K562 (cell line): ENCODE data around the gene SPEG. TPM values are rescaled to one million over a fixed set of nuclear protein-coding genes. Genes with fewer than 3 reads are reported as not detected.

ENCODE experiments used
- ATAC-seq: fragments of 200-7000 bp; cut with Tn5 transposase; 3 replicates; pipeline ENCODE4 v1.9.1; 2020; ENCODE audit warnings: moderate library complexity
- BruUV-seq: library from RNA; stranded (reverse); fragments of 400-500 nt; replicated peaks from 2 replicates; lab custom pipeline; 2021; lab: Mats Ljungman, UMichigan
- CTCF ChIA-PET: fragments of 300-600 bp; formaldehyde crosslinking; extraction: SDS; loops from one replicate; lab custom pipeline; 2021; ENCODE audit warnings: low intra/inter-chr PET ratio; lab: Yijun Ruan, JAX
- POLR2A ChIA-PET: fragments of 300-600, 350-650 bp; sonication (Branson Sonifier 250); formaldehyde crosslinking; extraction: SDS; loops from one replicate; lab custom pipeline; 2021; ENCODE audit warnings: antibody characterized with exemption, inconsistent platforms; lab: Yijun Ruan, JAX
- DNase-seq, 4 experiments: peaks; one replicate each; pipeline versions ENCODE4 v3.0.0 to v3.0.0-alpha.2; 2011 to 2018; ENCODE audit warnings: low spot score in 3 of 4, mixed read lengths in 3 of 4; ENCODE audit errors: extremely low read depth in 1 of 4
- FAIRE-seq: peaks from 2 replicates; lab custom pipeline; 2011; peaks lifted over from hg19 to GRCh38; lab: Jason Lieb, UNC
- H2AFZ ChIP-seq: 2 replicates; pipeline ENCODE4 v1.6.0; 2011; ENCODE audit warnings: low read depth, low read length, control low read depth, inconsistent platforms
- H3K27ac ChIP-seq: fragments of 200-600 bp; 3 replicates; pipeline ENCODE4 v1.8.0; 2011; ENCODE audit warnings: low read depth, mild to moderate bottlenecking, control low read depth, inconsistent platforms, low read length, moderate library complexity, mixed read lengths; ENCODE audit errors: extremely low read depth
- H3K27me3 ChIP-seq, 2 experiments: fragments of 300-600 bp in 1 of 2; 2 replicates in 1 of 2; 3 replicates in 1 of 2; pipeline versions ENCODE4 v1.6.0 to v1.8.0; 2011; ENCODE audit warnings: inconsistent platforms in 2 of 2, low read length in 2 of 2, mild to moderate bottlenecking in 1 of 2, mixed read lengths in 1 of 2, moderate library complexity in 1 of 2; ENCODE audit not compliant: control insufficient read depth in 2 of 2, insufficient read depth in 2 of 2
- H3K36me3 ChIP-seq: fragments of 300-600 bp; 3 replicates; pipeline ENCODE4 v1.8.0; 2011; ENCODE audit warnings: mild to moderate bottlenecking, low read length, inconsistent platforms; ENCODE audit not compliant: control insufficient read depth, insufficient read depth
- H3K4me1 ChIP-seq, 2 experiments: fragments of 200-600 bp in 1 of 2; replicated peaks in 1 of 2; 2 replicates in 1 of 2; 3 replicates in 1 of 2; pipeline versions ENCODE4 v1.5.1 to v1.8.0; 2011; ENCODE audit warnings: inconsistent platforms in 2 of 2, low read length in 2 of 2, mild to moderate bottlenecking in 1 of 2, mixed read lengths in 1 of 2, moderate library complexity in 1 of 2; ENCODE audit not compliant: control insufficient read depth in 2 of 2, insufficient read depth in 2 of 2
- H3K4me2 ChIP-seq: 2 replicates; pipeline ENCODE4 v1.6.1; 2011; ENCODE audit warnings: low read length, control low read depth, inconsistent platforms, mixed read lengths; ENCODE audit not compliant: insufficient read depth
- H3K4me3 ChIP-seq: fragments of 200-600 bp; sonication (generic), shearing (Covaris generic); 2 replicates; pipeline ENCODE4 v1.5.1; 2016; ENCODE audit warnings: control low read depth, inconsistent platforms
- H3K79me2 ChIP-seq: fragments of 200-600 bp; 3 replicates; pipeline ENCODE4 v1.8.0; 2011; ENCODE audit warnings: low read length, inconsistent platforms; ENCODE audit not compliant: control insufficient read depth, insufficient read depth
- H3K9ac ChIP-seq, 2 experiments: 2 replicates each; pipeline versions ENCODE4 v1.6.0 to v1.6.1; 2011; ENCODE audit warnings: low read depth in 2 of 2, low read length in 2 of 2, control low read depth in 1 of 2, inconsistent platforms in 1 of 2, mild to moderate bottlenecking in 1 of 2, mixed read lengths in 1 of 2; ENCODE audit not compliant: insufficient read depth in 1 of 2
- H3K9me1 ChIP-seq: one replicate; pipeline ENCODE4 v1.6.0; 2011; ENCODE audit warnings: inconsistent platforms, mild to moderate bottlenecking, low read length, moderate library complexity; ENCODE audit not compliant: control insufficient read depth, insufficient read depth
- H3K9me3 ChIP-seq: replicated peaks from 2 replicates; pipeline ENCODE4 v1.5.1; 2011; ENCODE audit warnings: low read depth, low read length, inconsistent platforms; ENCODE audit not compliant: control insufficient read depth, insufficient read depth
- H4K20me1 ChIP-seq: replicated peaks from 2 replicates; pipeline ENCODE4 v1.6.1; 2011; ENCODE audit warnings: low read length, inconsistent platforms, mixed read lengths; ENCODE audit not compliant: control insufficient read depth, insufficient read depth
- BRD9 ChIP-seq: fragments of 450-650 bp; IDR thresholded peaks from 2 replicates; pipeline ENCODE4 v1.6.1; 2018; ENCODE audit warnings: low read depth; ENCODE audit not compliant: partially characterized antibody
- CBFA2T3 ChIP-seq: fragments of 450-650 bp; IDR thresholded peaks from 2 replicates; pipeline ENCODE4 v1.6.1; 2017
- ELF4 ChIP-seq: fragments of 450-650 bp; formaldehyde crosslinking; IDR thresholded peaks from 2 replicates; pipeline ENCODE4 v1.4.0; 2022; ENCODE audit warnings: missing genetic modification characterization
- MED1 ChIP-seq: sonication (generic); formaldehyde crosslinking; IDR thresholded peaks from 2 replicates; pipeline ENCODE4 v1.8.1; 2023; ENCODE audit warnings: missing genetic modification reagents, borderline replicate concordance
- NCOA1 ChIP-seq: fragments of 450-650 bp; IDR thresholded peaks from 2 replicates; pipeline ENCODE4 v1.6.1; 2016; ENCODE audit warnings: low read depth
- NRF1 ChIP-seq, 2 experiments: fragments of 450-650 bp; IDR thresholded peaks in 1 of 2; conservative IDR thresholded peaks in 1 of 2; 2 replicates each; pipeline ENCODE4 v1.6.1; 2014; ENCODE audit warnings: mild to moderate bottlenecking in 2 of 2
- RBM15 ChIP-seq: fragments of 200-400 bp; formaldehyde crosslinking; IDR thresholded peaks from 2 replicates; pipeline ENCODE4 v1.6.1; 2018; ENCODE audit warnings: mild to moderate bottlenecking, low read length, moderate library complexity; ENCODE audit not compliant: insufficient read depth
- SRSF1 ChIP-seq: fragments of 200-400 bp; formaldehyde crosslinking; IDR thresholded peaks from 2 replicates; pipeline ENCODE4 v1.6.1; 2017; ENCODE audit warnings: mild to moderate bottlenecking, low read depth, low read length, moderate library complexity
- TAF15 ChIP-seq: fragments of 200-400 bp; formaldehyde crosslinking; IDR thresholded peaks from 2 replicates; pipeline ENCODE4 v1.6.1; 2017; ENCODE audit warnings: mild to moderate bottlenecking, low read depth, low read length, moderate library complexity
- TAF7 ChIP-seq: fragments of 450-650 bp; IDR thresholded peaks from 2 replicates; pipeline ENCODE4 v1.6.1; 2016; ENCODE audit warnings: missing genetic modification characterization, missing compliant biosample characterization
- TBP ChIP-seq: optimal IDR thresholded peaks from 2 replicates; pipeline ENCODE3; 2011; ENCODE audit warnings: low read depth, low read length, improper control_type of control experiment
- ZFP1 ChIP-seq: fragments of 450-650 bp; formaldehyde crosslinking; IDR thresholded peaks from 2 replicates; pipeline ENCODE4 v1.4.0; 2020; ENCODE audit warnings: mild to moderate bottlenecking, mixed read lengths
- ZFX ChIP-seq: sonication (generic); formaldehyde crosslinking; IDR thresholded peaks from 2 replicates; pipeline ENCODE4 v1.8.0; 2022; ENCODE audit warnings: mild to moderate bottlenecking, missing genetic modification reagents, moderate library complexity
- ZNF324 ChIP-seq: fragments of 250-450 bp; sonication (Bioruptor Pico); IDR thresholded peaks from 2 replicates; pipeline ENCODE4 v1.4.0; 2020; ENCODE audit warnings: mild to moderate bottlenecking
- ZNF696 ChIP-seq: fragments of 250-450 bp; sonication (Bioruptor Pico); conservative IDR thresholded peaks from 2 replicates; pipeline ENCODE4 v1.4.0; 2020; ENCODE audit warnings: mild to moderate bottlenecking, moderate library complexity
- ZNF717 ChIP-seq: fragments of 250-450 bp; sonication (Bioruptor Pico); IDR thresholded peaks from 2 replicates; pipeline ENCODE4 v1.5.0; 2021
- WGBS: fragments of 100-300 bp; shearing (Covaris generic); methylation state at CpG from one replicate; pipeline ENCODE4 v1.1.6; 2016; ENCODE audit warnings: low coverage, mixed read lengths; ENCODE audit not compliant: insufficient coverage; ENCODE audit errors: missing lambda C conversion rate; 5-methylcytosine and 5-hydroxymethylcytosine counted together
- in situ Hi-C: fragments of 300-500 bp; cut with MboI; formaldehyde crosslinking; loops from 4 replicates; pipeline ENCODE4 v1.15.0; 2018; ENCODE audit warnings: inconsistent platforms, mixed read lengths
- intact Hi-C: fragments of 100-400 bp; cut with micrococcal nuclease; formaldehyde crosslinking; loops from 2 replicates; pipeline ENCODE4 v1.14.2; 2022
- polyA plus RNA-seq, 8 experiments: library from polyadenylated mRNA; depleted of rRNA in 4 of 8; stranded (reverse) in 5 of 8; unstranded in 3 of 8; fragments of >200 nt; fragmentation: Nextera tagmentation in 2 of 8; fragmentation: Illumina TruSeq in 1 of 8; extraction: Ambion mirVana in 2 of 8; extraction: Trizol in 1 of 8; gene quantifications; 2 replicates each; pipeline versions ENCODE4 v1.2.1 to v1.2.3, GENCODE V29; 2011 to 2014; ENCODE audit warnings: inconsistent platforms in 1 of 8, missing spikeins in 1 of 8
- total RNA-seq, 7 experiments: library from RNA; depleted of rRNA in 6 of 7; stranded (reverse); fragments of >200 nt in 6 of 7; fragmentation: Illumina TruSeq in 2 of 7; extraction: Trizol in 2 of 7; gene quantifications; 2 replicates each; pipeline versions ENCODE4 v1.2.1 to v1.2.3, GENCODE V29; 2011 to 2021; ENCODE audit warnings: low replicate concordance in 1 of 7
- TF ChIP-seq, protein P1 (sequence below): fragments of 200-800 bp; sonication (Bioruptor generic); IDR thresholded peaks from 2 replicates; pipeline ENCODE4 v1.6.1; 2016; ENCODE audit warnings: missing genetic modification characterization, missing compliant biosample characterization

The SPEG gene
- total and polyA plus RNA-seq, 9 of the 15 experiments (the other 6 are each of a cell fraction or from before 2014, with no cell fraction given): 0.49 to 8.7 (median 3.0) TPM

DNA sequence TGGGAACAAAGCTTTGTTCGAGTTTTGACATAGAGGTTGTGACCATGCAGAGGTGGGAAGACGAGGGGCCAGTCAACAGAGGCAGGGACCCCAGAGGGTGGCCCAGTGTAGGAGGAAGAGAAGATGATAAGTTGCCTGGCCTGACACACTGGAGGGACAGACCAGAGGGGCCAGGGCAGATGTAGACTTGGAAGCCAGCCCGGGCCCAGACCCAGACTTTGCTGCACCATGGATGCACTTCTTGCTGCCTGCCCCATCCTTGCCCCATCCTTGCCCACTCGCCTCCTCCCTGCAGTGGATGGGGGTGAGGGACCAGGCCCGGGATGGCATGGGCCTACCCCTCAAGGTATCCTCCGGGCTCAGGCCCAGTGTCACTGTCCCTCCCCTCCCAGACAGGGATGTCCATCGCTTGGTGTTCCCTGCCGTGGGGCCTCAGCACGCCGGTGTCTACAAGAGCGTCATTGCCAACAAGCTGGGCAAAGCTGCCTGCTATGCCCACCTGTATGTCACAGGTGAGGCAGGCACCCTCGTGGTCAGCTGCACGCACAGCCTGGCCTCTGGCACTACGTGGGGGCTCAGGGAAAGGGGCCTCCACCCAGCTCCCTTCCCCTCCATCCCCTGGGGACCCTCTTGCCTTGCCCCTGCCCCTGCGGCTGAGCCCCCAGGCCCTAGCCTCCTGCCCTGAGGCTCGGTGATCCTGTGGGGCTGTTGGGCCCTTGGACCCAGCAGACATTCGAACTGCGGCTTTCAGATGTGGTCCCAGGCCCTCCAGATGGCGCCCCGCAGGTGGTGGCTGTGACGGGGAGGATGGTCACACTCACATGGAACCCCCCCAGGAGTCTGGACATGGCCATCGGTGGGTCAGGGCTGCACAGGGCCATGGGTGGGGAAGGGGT, 37.1 kb downstream of the SPEG start:
- H3K4me2 ChIP-seq: no peak overlapping the region
- ChIA-PET POLR2A (interaction anchor here (0.7 to 0.8 kb wide), 2 partner anchors 10 to 248 kb away, joined by 3 to 4 read pairs; no protein-coding TSS in a partner anchor), CTCF (no interaction called here)
- no peak overlapping the region for H3K9ac ChIP-seq
- no peaks in the 10 kb centered on the region for H3K9me1 ChIP-seq
- no peak overlapping the region for H3K27ac ChIP-seq
- no peak overlapping the region for H2AFZ ChIP-seq
- TF ChIP-seq CBFA2T3: no peak
- no peak for TF ChIP-seq ZNF324
- TF ChIP-seq BRD9: no peak
- TF ChIP-seq MED1: no peak
- TF ChIP-seq ELF4: no peak
- no peak for TF ChIP-seq RBM15
- TF ChIP-seq, protein P1, sequence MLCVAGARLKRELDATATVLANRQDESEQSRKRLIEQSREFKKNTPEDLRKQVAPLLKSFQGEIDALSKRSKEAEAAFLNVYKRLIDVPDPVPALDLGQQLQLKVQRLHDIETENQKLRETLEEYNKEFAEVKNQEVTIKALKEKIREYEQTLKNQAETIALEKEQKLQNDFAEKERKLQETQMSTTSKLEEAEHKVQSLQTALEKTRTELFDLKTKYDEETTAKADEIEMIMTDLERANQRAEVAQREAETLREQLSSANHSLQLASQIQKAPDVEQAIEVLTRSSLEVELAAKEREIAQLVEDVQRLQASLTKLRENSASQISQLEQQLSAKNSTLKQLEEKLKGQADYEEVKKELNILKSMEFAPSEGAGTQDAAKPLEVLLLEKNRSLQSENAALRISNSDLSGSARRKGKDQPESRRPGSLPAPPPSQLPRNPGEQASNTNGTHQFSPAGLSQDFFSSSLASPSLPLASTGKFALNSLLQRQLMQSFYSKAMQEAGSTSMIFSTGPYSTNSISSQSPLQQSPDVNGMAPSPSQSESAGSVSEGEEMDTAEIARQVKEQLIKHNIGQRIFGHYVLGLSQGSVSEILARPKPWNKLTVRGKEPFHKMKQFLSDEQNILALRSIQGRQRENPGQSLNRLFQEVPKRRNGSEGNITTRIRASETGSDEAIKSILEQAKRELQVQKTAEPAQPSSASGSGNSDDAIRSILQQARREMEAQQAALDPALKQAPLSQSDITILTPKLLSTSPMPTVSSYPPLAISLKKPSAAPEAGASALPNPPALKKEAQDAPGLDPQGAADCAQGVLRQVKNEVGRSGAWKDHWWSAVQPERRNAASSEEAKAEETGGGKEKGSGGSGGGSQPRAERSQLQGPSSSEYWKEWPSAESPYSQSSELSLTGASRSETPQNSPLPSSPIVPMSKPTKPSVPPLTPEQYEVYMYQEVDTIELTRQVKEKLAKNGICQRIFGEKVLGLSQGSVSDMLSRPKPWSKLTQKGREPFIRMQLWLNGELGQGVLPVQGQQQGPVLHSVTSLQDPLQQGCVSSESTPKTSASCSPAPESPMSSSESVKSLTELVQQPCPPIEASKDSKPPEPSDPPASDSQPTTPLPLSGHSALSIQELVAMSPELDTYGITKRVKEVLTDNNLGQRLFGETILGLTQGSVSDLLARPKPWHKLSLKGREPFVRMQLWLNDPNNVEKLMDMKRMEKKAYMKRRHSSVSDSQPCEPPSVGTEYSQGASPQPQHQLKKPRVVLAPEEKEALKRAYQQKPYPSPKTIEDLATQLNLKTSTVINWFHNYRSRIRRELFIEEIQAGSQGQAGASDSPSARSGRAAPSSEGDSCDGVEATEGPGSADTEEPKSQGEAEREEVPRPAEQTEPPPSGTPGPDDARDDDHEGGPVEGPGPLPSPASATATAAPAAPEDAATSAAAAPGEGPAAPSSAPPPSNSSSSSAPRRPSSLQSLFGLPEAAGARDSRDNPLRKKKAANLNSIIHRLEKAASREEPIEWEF (CRISPR knock-in tag): no peak
- no peak for TF ChIP-seq TBP
- no peak for TF ChIP-seq ZNF717
- no peak for TF ChIP-seq SRSF1
- no peak for TF ChIP-seq ZFP1 (CRISPR knock-in tag)
- no peak for TF ChIP-seq TAF7
- no peak for TF ChIP-seq NRF1 (conservative IDR thresholded peaks at IDR 0.05 in 1 of 2, IDR thresholded peaks at IDR 0.05 in 1 of 2)
- TF ChIP-seq TAF15: no peak
- no peak for TF ChIP-seq ZFX (CRISPR knock-in tag)
- no peak for TF ChIP-seq ZNF696 (CRISPR knock-in tag)
- no peak for TF ChIP-seq NCOA1
- no peaks in the 10 kb centered on the region for H3K27me3 ChIP-seq
- H3K9me3 ChIP-seq: no peaks in the 10 kb centered on the region
- WGBS: 67% methylated on average over 8 of the region's 22 CpGs
- H3K4me3 ChIP-seq: no peak overlapping the region
- no peaks in the 10 kb centered on the region for H3K36me3 ChIP-seq
- no TSS peak for BruUV-seq
- in situ Hi-C loops (loop anchor here (10.0 kb wide), 1 partner anchor 53 kb away; no protein-coding TSS in a partner anchor), intact Hi-C loops (no loop called here)
- FAIRE-seq (no peak), DNase-seq (no peak), ATAC-seq (no peak)
- no peaks in the 10 kb centered on the region for H3K79me2 ChIP-seq
- H4K20me1 ChIP-seq: no peaks in the 10 kb centered on the region
- H3K4me1 ChIP-seq: peaks cover 19 to 65% of the 10 kb centered on the region in 2 experiments; a peak in 4 of 5 replicates
